Ovary (tissue), 3 donors: Measurements from ENCODE around the gene MGAT5.

Experiments used
- POLR2A ChIP-seq: fragments of 450-650 bp; IDR thresholded peaks from one replicate; pipeline ENCODE4 v1.6.1; 2017; ENCODE audit warnings: antibody characterized with exemption, mild to moderate bottlenecking, moderate library complexity
- TF ChIP-seq, protein P1 (sequence below), 3 donors: fragments of 450-650 bp in 2 of 3; fragments of 200-600 bp in 1 of 3; IDR thresholded peaks; one replicate each; pipeline versions ENCODE4 v1.5.1 to v1.8.0; 2016 to 2022; ENCODE audit warnings: antibody characterized with exemption in 3 of 3, mild to moderate bottlenecking in 1 of 3
- donor health status: DM: no; HTN: no; CAD: no.

DNA sequence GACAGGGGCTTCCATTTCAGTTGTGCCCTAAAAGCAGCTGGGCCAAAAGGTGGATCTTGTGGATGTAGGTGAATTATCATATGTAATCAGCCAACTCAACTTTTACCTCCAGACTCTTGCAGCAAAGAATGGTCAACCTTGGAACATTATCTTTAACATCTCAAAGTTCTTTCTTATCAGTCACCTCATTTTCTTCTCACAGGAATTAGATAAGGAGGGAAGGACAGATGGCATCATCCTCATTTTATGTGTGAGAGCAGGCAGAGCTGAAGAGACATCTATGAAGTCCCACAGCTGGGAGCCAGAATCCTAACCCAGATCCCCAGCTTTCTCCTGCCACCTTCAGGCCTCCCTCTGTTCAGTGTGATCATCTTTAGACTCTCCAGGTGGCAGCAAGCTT is 182.1 kb downstream of the MGAT5 start:
- TF ChIP-seq, protein P1, sequence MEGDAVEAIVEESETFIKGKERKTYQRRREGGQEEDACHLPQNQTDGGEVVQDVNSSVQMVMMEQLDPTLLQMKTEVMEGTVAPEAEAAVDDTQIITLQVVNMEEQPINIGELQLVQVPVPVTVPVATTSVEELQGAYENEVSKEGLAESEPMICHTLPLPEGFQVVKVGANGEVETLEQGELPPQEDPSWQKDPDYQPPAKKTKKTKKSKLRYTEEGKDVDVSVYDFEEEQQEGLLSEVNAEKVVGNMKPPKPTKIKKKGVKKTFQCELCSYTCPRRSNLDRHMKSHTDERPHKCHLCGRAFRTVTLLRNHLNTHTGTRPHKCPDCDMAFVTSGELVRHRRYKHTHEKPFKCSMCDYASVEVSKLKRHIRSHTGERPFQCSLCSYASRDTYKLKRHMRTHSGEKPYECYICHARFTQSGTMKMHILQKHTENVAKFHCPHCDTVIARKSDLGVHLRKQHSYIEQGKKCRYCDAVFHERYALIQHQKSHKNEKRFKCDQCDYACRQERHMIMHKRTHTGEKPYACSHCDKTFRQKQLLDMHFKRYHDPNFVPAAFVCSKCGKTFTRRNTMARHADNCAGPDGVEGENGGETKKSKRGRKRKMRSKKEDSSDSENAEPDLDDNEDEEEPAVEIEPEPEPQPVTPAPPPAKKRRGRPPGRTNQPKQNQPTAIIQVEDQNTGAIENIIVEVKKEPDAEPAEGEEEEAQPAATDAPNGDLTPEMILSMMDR (IDR thresholded peaks at IDR 0.05) = no peak
- no peak for TF ChIP-seq POLR2A
